Spleen (tissue), 7 donors: Measurements from ENCODE around the gene PIMREG.

Source experiments
- POLR2A ChIP-seq, 3 donors: fragments of 450-650 bp; IDR thresholded peaks; one replicate each; pipeline ENCODE4 v1.5.1; 2017; ENCODE audit warnings: antibody characterized with exemption in 3 of 3, mild to moderate bottlenecking in 1 of 3
- POLR2AphosphoS5 ChIP-seq, 3 donors: sonication (generic); formaldehyde crosslinking; IDR thresholded peaks; one replicate each; pipeline ENCODE4 v1.5.1; 2017; ENCODE audit warnings: antibody characterized with exemption in 3 of 3
- TF ChIP-seq, protein P1 (sequence below), 11 experiments: fragments of 200-600 bp in 7 of 11; fragments of 450-650 bp in 4 of 11; sonication (generic) in 4 of 11; IDR thresholded peaks in 8 of 11; conservative IDR thresholded peaks in 3 of 11; 1 replicate in 7 of 11; 2 replicates in 4 of 11; pipeline versions ENCODE4 v1.4.0 to v1.8.0; 2016 to 2021; ENCODE audit warnings: antibody characterized with exemption in 11 of 11, inconsistent platforms in 4 of 11, mild to moderate bottlenecking in 1 of 11
- donor health status: DM: no; HTN: no; CAD: no; lungs with moderate emphysema.
- donor health status: DM: no; HTN: no; CAD: no.
- donor health status: DM: no; HTN: no; CAD: no.

- TF ChIP-seq, protein P1, sequence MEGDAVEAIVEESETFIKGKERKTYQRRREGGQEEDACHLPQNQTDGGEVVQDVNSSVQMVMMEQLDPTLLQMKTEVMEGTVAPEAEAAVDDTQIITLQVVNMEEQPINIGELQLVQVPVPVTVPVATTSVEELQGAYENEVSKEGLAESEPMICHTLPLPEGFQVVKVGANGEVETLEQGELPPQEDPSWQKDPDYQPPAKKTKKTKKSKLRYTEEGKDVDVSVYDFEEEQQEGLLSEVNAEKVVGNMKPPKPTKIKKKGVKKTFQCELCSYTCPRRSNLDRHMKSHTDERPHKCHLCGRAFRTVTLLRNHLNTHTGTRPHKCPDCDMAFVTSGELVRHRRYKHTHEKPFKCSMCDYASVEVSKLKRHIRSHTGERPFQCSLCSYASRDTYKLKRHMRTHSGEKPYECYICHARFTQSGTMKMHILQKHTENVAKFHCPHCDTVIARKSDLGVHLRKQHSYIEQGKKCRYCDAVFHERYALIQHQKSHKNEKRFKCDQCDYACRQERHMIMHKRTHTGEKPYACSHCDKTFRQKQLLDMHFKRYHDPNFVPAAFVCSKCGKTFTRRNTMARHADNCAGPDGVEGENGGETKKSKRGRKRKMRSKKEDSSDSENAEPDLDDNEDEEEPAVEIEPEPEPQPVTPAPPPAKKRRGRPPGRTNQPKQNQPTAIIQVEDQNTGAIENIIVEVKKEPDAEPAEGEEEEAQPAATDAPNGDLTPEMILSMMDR (IDR thresholded peaks at IDR 0.05 in 8 of 11, conservative IDR thresholded peaks at IDR 0.05 in 3 of 11), result peak in 1 of 11 experiments; percentile 19
- TF ChIP-seq POLR2AphosphoS5 (IDR thresholded peaks at IDR 0.05), result peak; percentile 54 to 88 (median 79)
- no peak for TF ChIP-seq POLR2A (IDR thresholded peaks at IDR 0.05)
Measured at GRCh38 chr17:6443692-6444570, at the start of gene PIMREG.
